Keratinocyte (primary cell): ENCODE results near the gene LCP2. TPM values are rescaled to one million over a fixed set of nuclear protein-coding genes. Genes with fewer than 3 reads are reported as not detected.

Experiments
- DNase-seq: peaks from one replicate; pipeline ENCODE4 v3.0.0-alpha.2; 2011; ENCODE audit warnings: low read depth, missing footprints, low spot score
- FAIRE-seq: peaks from 2 replicates; lab custom pipeline; 2011; peaks lifted over from hg19 to GRCh38; lab: Jason Lieb, UNC
- H2AFZ ChIP-seq: 2 replicates; pipeline ENCODE4 v1.6.0; 2012; ENCODE audit warnings: low read length, control low read depth, inconsistent platforms; ENCODE audit not compliant: control insufficient read depth
- H3K27ac ChIP-seq: 2 replicates; pipeline ENCODE4 v1.5.1; 2011; ENCODE audit warnings: low read length; ENCODE audit not compliant: control insufficient read depth, insufficient read depth
- H3K27me3 ChIP-seq: 3 replicates; pipeline ENCODE4 v1.6.0; 2011; ENCODE audit warnings: low read length; ENCODE audit not compliant: control insufficient read depth, insufficient read depth; ENCODE audit errors: extremely low read depth
- H3K36me3 ChIP-seq, 2 experiments: 2 replicates in 1 of 2; 3 replicates in 1 of 2; pipeline ENCODE4 v1.5.1; 2011; ENCODE audit warnings: low read length in 2 of 2, mild to moderate bottlenecking in 1 of 2; ENCODE audit not compliant: control insufficient read depth in 2 of 2, insufficient read depth in 2 of 2; ENCODE audit errors: extremely low read depth in 1 of 2
- H3K4me1 ChIP-seq: 3 replicates; pipeline ENCODE4 v1.5.1; 2011; ENCODE audit warnings: low read length; ENCODE audit not compliant: control insufficient read depth, insufficient read depth; ENCODE audit errors: extremely low read depth
- H3K4me2 ChIP-seq: 3 replicates; pipeline ENCODE4 v1.6.0; 2011; ENCODE audit warnings: low read depth, low read length; ENCODE audit not compliant: control insufficient read depth, insufficient read depth; ENCODE audit errors: extremely low read depth
- H3K4me3 ChIP-seq, 3 experiments: fragments of 200-600 bp in 1 of 3; sonication (generic) in 1 of 3; 2 replicates in 2 of 3; 3 replicates in 1 of 3; pipeline ENCODE4 v1.5.1; 2011 to 2016; ENCODE audit warnings: low read length in 3 of 3, mild to moderate bottlenecking in 3 of 3, control low read depth in 2 of 3, inconsistent platforms in 1 of 3, low read depth in 1 of 3, mixed read lengths in 1 of 3, mixed run types in 1 of 3, moderate library complexity in 1 of 3; ENCODE audit not compliant: control insufficient read depth in 2 of 3, insufficient read depth in 2 of 3; ENCODE audit errors: extremely low read depth in 1 of 3
- H3K79me2 ChIP-seq: 2 replicates; pipeline ENCODE4 v1.6.0; 2012; ENCODE audit warnings: low read length; ENCODE audit not compliant: control insufficient read depth, insufficient read depth
- H3K9ac ChIP-seq: 3 replicates; pipeline ENCODE4 v1.6.0; 2011; ENCODE audit warnings: low read length; ENCODE audit not compliant: control insufficient read depth, insufficient read depth; ENCODE audit errors: extremely low read depth
- H3K9me1 ChIP-seq: 3 replicates; pipeline ENCODE4 v1.6.0; 2011; ENCODE audit warnings: low read length; ENCODE audit not compliant: control insufficient read depth, insufficient read depth; ENCODE audit errors: extremely low read depth
- H3K9me3 ChIP-seq: 2 replicates; pipeline ENCODE4 v1.5.1; 2012; ENCODE audit warnings: low read depth, low read length; ENCODE audit not compliant: control insufficient read depth
- H4K20me1 ChIP-seq: 3 replicates; pipeline ENCODE4 v1.6.0; 2011; ENCODE audit warnings: low read length; ENCODE audit not compliant: control insufficient read depth, insufficient read depth; ENCODE audit errors: extremely low read depth
- EZH2 ChIP-seq: IDR thresholded peaks from one replicate; pipeline ENCODE4 v1.6.1; 2012; ENCODE audit warnings: inconsistent platforms, mild to moderate bottlenecking, low read length, moderate library complexity
- dilution Hi-C: fragments of 300-500 bp; cut with MboI; formaldehyde crosslinking; loops from one replicate; pipeline ENCODE4 v1.7.0; 2020; ENCODE audit warnings: low sequenced_read_pairs; ENCODE audit not compliant: extremely low pct_ligation_motif_present
- polyA plus RNA-seq, 5 experiments: library from polyadenylated mRNA; depleted of rRNA in 3 of 5; stranded (reverse) in 3 of 5; stranded (forward) in 1 of 5; unstranded in 1 of 5; fragments of >200 nt; gene quantifications; 1 replicate in 1 of 5; 2 replicates in 3 of 5; 3 replicates in 1 of 5; pipeline versions ENCODE4 v1.2.1 to v1.2.3, GENCODE V29; 2011 to 2012; ENCODE audit warnings: missing spikeins in 2 of 5, low read depth in 1 of 5, low replicate concordance in 1 of 5
- TF ChIP-seq, protein P1 (sequence below), 3 experiments: IDR thresholded peaks in 1 of 3; conservative IDR thresholded peaks in 1 of 3; optimal IDR thresholded peaks in 1 of 3; 2 replicates in 2 of 3; 3 replicates in 1 of 3; pipeline versions ENCODE3 to v1.5.1; 2011; ENCODE audit warnings: low read length in 3 of 3, mild to moderate bottlenecking in 3 of 3, moderate library complexity in 2 of 3, control low read depth in 1 of 3, inconsistent platforms in 1 of 3; ENCODE audit not compliant: insufficient read depth in 2 of 3; ENCODE audit errors: extremely low read depth in 1 of 3

LCP2 gene
- polyA plus RNA-seq, 1 donor (not counting 4 experiments of a cell fraction or from before 2014, with no cell fraction given), result not detected

DNA sequence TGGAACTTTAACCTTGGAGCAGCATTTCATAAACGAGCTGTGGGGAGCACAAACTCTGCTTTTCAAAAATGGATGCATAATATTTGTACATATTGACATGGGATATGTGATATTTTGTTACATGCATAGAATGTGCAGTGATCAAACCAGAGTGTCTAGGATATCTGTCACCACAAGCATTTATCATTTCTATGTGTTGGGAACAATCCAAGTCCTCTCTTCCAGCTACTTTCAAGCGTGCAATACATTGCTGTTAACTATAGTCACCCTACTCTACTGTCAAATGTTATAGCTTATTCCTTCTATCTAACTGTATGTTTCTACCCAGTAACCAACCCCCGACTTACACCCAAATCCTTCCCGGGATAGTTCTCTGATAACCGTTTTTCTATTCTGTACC lies 79.7 kb downstream of the LCP2 start:
- H4K20me1 ChIP-seq, result no peaks in the 10 kb centered on the region
- H3K4me2 ChIP-seq, result no peak overlapping the region
- H3K9ac ChIP-seq, result no peak overlapping the region
- H3K4me3 ChIP-seq, result no peak overlapping the region
- DNase-seq (no peak), FAIRE-seq (no peak)
- no peaks in the 10 kb centered on the region for H3K36me3 ChIP-seq
- no peaks in the 10 kb centered on the region for H3K9me3 ChIP-seq
- H3K4me1 ChIP-seq, result peaks cover 14% of the 10 kb centered on the region
- TF ChIP-seq EZH2, result no peak
- TF ChIP-seq, protein P1, sequence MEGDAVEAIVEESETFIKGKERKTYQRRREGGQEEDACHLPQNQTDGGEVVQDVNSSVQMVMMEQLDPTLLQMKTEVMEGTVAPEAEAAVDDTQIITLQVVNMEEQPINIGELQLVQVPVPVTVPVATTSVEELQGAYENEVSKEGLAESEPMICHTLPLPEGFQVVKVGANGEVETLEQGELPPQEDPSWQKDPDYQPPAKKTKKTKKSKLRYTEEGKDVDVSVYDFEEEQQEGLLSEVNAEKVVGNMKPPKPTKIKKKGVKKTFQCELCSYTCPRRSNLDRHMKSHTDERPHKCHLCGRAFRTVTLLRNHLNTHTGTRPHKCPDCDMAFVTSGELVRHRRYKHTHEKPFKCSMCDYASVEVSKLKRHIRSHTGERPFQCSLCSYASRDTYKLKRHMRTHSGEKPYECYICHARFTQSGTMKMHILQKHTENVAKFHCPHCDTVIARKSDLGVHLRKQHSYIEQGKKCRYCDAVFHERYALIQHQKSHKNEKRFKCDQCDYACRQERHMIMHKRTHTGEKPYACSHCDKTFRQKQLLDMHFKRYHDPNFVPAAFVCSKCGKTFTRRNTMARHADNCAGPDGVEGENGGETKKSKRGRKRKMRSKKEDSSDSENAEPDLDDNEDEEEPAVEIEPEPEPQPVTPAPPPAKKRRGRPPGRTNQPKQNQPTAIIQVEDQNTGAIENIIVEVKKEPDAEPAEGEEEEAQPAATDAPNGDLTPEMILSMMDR (optimal IDR thresholded peaks at IDR 0.05 in 1 of 3, IDR thresholded peaks at IDR 0.05 in 1 of 3, conservative IDR thresholded peaks at IDR 0.05 in 1 of 3; ENCODE audit: extremely low read depth in 1 of 3, insufficient read depth in 2 of 3, low read length in 3 of 3), result no peak
- no peaks in the 10 kb centered on the region for H3K9me1 ChIP-seq
- no peak overlapping the region for H3K27ac ChIP-seq
- H3K27me3 ChIP-seq, result no peaks in the 10 kb centered on the region
- no peaks in the 10 kb centered on the region for H3K79me2 ChIP-seq
- no peak overlapping the region for H2AFZ ChIP-seq
- dilution Hi-C loops, result no loop called here

DNA sequence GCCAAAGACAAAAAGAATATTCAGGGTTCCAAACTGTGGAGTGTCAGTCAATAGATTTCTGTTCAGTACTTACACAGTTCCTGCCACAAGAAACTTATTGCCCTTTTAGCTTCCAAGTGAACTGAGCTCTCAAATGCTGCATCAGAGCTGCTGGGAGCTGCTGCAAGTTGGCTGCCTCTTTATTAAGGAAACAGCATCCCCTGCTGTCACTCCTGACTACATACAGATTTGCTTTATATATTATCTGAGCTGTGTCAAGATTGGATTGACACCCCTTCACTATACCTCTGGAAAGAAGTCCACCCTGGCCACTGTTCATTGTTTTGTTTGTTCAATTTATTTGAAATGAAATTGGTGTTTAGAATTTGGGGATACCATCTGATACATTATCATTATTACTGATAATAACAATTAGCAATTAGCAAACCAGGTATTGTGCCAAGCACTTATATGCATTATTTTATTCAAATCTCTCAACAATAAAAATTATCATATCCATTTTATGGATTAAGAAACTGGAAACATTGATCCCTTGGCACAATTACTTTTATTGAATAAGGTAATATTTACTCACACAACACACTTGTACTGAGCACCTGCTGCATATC lies 81.2 kb downstream of the LCP2 start:
- TF ChIP-seq EZH2, result no peak
- TF ChIP-seq, protein P1 (optimal IDR thresholded peaks at IDR 0.05 in 1 of 3, IDR thresholded peaks at IDR 0.05 in 1 of 3, conservative IDR thresholded peaks at IDR 0.05 in 1 of 3; ENCODE audit: extremely low read depth in 1 of 3, insufficient read depth in 2 of 3, low read length in 3 of 3), result peak; percentile 68 to 82 (median 79)
- H3K36me3 ChIP-seq, result no peaks in the 10 kb centered on the region
- dilution Hi-C loops, result no loop called here
- H3K9me1 ChIP-seq, result no peaks in the 10 kb centered on the region
- H3K4me2 ChIP-seq, result no peak overlapping the region
- no peak overlapping the region for H2AFZ ChIP-seq
- no peak for DNase-seq
- no peak overlapping the region for H3K27ac ChIP-seq
- H3K4me3 ChIP-seq, result no peak overlapping the region
- peaks cover 14% of the 10 kb centered on the region for H3K4me1 ChIP-seq
- no peaks in the 10 kb centered on the region for H3K9me3 ChIP-seq
- H4K20me1 ChIP-seq, result no peaks in the 10 kb centered on the region
- no peak overlapping the region for H3K9ac ChIP-seq
- no peaks in the 10 kb centered on the region for H3K27me3 ChIP-seq
- no peak for FAIRE-seq
- H3K79me2 ChIP-seq, result no peaks in the 10 kb centered on the region
